Activated CD4-positive, alpha-beta memory T cell treated with anti-CD3 and anti-CD28 coated beads, Interleukin-2, amount 10 ng/mL, durations not matched to agents 7 days and 5 days (primary cell): ENCODE data around the gene MRM1. TPM values are rescaled to one million over a fixed set of nuclear protein-coding genes. Genes with fewer than 3 reads are reported as not detected.

Experiments used
- CTCF ChIA-PET: fragments of 350-600 bp; sonication (Branson Sonifier 250); formaldehyde crosslinking; loops from one replicate; lab custom pipeline; 2021; ENCODE audit warnings: antibody characterized with exemption, inconsistent platforms; lab: Charles Lee
- POLR2A ChIA-PET: fragments of 350-600 bp; sonication (Branson Sonifier 250); formaldehyde crosslinking; loops from one replicate; lab custom pipeline; 2021; ENCODE audit warnings: antibody characterized with exemption; lab: Charles Lee
- DNase-seq: peaks from one replicate; pipeline ENCODE4 v3.0.0-alpha.2; 2020
- H3K27ac Mint-ChIP-seq: one replicate; pipeline ENCODE4 v1.8.0; 2021; ENCODE audit warnings: mild to moderate bottlenecking, mixed read lengths
- H3K27me3 Mint-ChIP-seq: one replicate; pipeline ENCODE4 v1.8.0; 2021; ENCODE audit warnings: mixed read lengths
- H3K36me3 Mint-ChIP-seq: one replicate; pipeline ENCODE4 v1.8.0; 2021; ENCODE audit warnings: low read depth, mixed read lengths
- H3K4me1 Mint-ChIP-seq: one replicate; pipeline ENCODE4 v1.8.0; 2021; ENCODE audit warnings: mixed read lengths
- H3K4me3 Mint-ChIP-seq: one replicate; pipeline ENCODE4 v1.8.0; 2021; ENCODE audit warnings: mild to moderate bottlenecking, mixed read lengths
- H3K9me3 Mint-ChIP-seq: one replicate; pipeline ENCODE4 v1.8.0; 2021; ENCODE audit warnings: mixed read lengths
- total RNA-seq, 2 experiments: library from RNA; stranded (reverse); gene quantifications; one replicate each; pipeline ENCODE4 v1.2.3, GENCODE V29; 2021

Gene MRM1
- total RNA-seq, 2 experiments from 2014 or later, result 7.3 to 8.4 TPM

- H3K9me3 Mint-ChIP-seq, result no peaks in the 10 kb centered on the region
Observed at GRCh38 chr17:36617773-36618172, 16.4 kb downstream of the MRM1 start.

GRCh38 chr17:36623281-36623680, 21.9 kb downstream of the MRM1 start:
- CTCF ChIA-PET, result no interaction called here
- no peaks in the 10 kb centered on the region for H3K36me3 Mint-ChIP-seq
- peaks cover 4% of the 10 kb centered on the region for H3K4me1 Mint-ChIP-seq
- POLR2A ChIA-PET, result no interaction called here
- no peaks in the 10 kb centered on the region for H3K27me3 Mint-ChIP-seq
- DNase-seq, result no peak
- H3K9me3 Mint-ChIP-seq, result no peaks in the 10 kb centered on the region
- no peak overlapping the region for H3K27ac Mint-ChIP-seq
- no peak overlapping the region for H3K4me3 Mint-ChIP-seq

More at GRCh38 chr17:36617773-36618172, 16.4 kb downstream of the MRM1 start:
- CTCF ChIA-PET, result interaction anchor here (1.8 kb wide), 1 partner anchor 15 kb away, joined by 7 read pairs; no protein-coding TSS in a partner anchor
- POLR2A ChIA-PET, result no interaction called here
- DNase-seq, result no peak
- Mint-ChIP-seq H3K4me1 (peaks cover 4% of the 10 kb centered on the region), H3K27ac (no peak overlapping the region), H3K36me3 (no peaks in the 10 kb centered on the region), H3K4me3 (no peak overlapping the region), H3K27me3 (no peaks in the 10 kb centered on the region)

GRCh38 chr17:36625188-36625587, 23.8 kb downstream of the MRM1 start:
- H3K4me1 Mint-ChIP-seq, result peaks cover 4% of the 10 kb centered on the region
- no peaks in the 10 kb centered on the region for H3K36me3 Mint-ChIP-seq
- ChIA-PET CTCF (interaction anchor here (0.7 to 3.4 kb wide), 18 partner anchors 8 to 748 kb away, joined by 3 to 25 read pairs (median 4); partner anchors contain the start of gene MRM1), POLR2A (interaction anchor here (1.7 kb wide), 1 partner anchor 23 kb away, joined by 5 read pairs; the partner anchor contains the start of gene MRM1)
- no peaks in the 10 kb centered on the region for H3K27me3 Mint-ChIP-seq
- DNase-seq, result no peak
- no peaks in the 10 kb centered on the region for H3K9me3 Mint-ChIP-seq
- no peak overlapping the region for H3K4me3 Mint-ChIP-seq
- H3K27ac Mint-ChIP-seq, result no peak overlapping the region

- ChIA-PET CTCF (interaction anchor here (0.9 to 3.8 kb wide), 7 partner anchors 25 to 613 kb away, joined by 3 to 26 read pairs (median 15); partner anchors contain the start of gene MRM1), POLR2A (interaction anchor here (1.7 kb wide), 1 partner anchor 25 kb away, joined by 5 read pairs; the partner anchor contains the start of gene MRM1)
- H3K27me3 Mint-ChIP-seq, result peaks cover 5% of the 10 kb centered on the region
- H3K4me1 Mint-ChIP-seq, result no peaks in the 10 kb centered on the region
- DNase-seq, result no peak
- no peaks in the 10 kb centered on the region for H3K9me3 Mint-ChIP-seq
- no peaks in the 10 kb centered on the region for H3K36me3 Mint-ChIP-seq
- H3K4me3 Mint-ChIP-seq, result no peak overlapping the region
- H3K27ac Mint-ChIP-seq, result no peak overlapping the region
Observed at GRCh38 chr17:36627101-36627500, 25.7 kb downstream of the MRM1 start.

- no peak for DNase-seq
- Mint-ChIP-seq H3K27me3 (peaks cover 11% of the 10 kb centered on the region), H3K4me3 (no peak overlapping the region), H3K9me3 (no peaks in the 10 kb centered on the region), H3K4me1 (no peaks in the 10 kb centered on the region), H3K27ac (no peak overlapping the region), H3K36me3 (no peaks in the 10 kb centered on the region)
- ChIA-PET POLR2A (interaction anchor here (1.0 to 1.3 kb wide), 2 partner anchors 28 to 78 kb away, joined by 3 read pairs; partner anchors contain the start of gene MRM1), CTCF (interaction anchor here (0.6 to 3.8 kb wide), 12 partner anchors 14 to 612 kb away, joined by 3 to 26 read pairs (median 6); partner anchors contain the start of gene MRM1)
Observed at GRCh38 chr17:36628576-36628975, 27.2 kb downstream of the MRM1 start.

GRCh38 chr17:36629252-36629847, 28.0 kb downstream of the MRM1 start:
- H3K9me3 Mint-ChIP-seq, result no peaks in the 10 kb centered on the region
- no peak overlapping the region for H3K27ac Mint-ChIP-seq
- CTCF ChIA-PET, result interaction anchor here (1.0 to 3.8 kb wide), 10 partner anchors 13 to 611 kb away, joined by 3 to 26 read pairs (median 6); partner anchors contain the start of gene MRM1
- no peaks in the 10 kb centered on the region for H3K4me1 Mint-ChIP-seq
- peaks cover 12% of the 10 kb centered on the region for H3K27me3 Mint-ChIP-seq
- DNase-seq, result peak; percentile 81
- no peak overlapping the region for H3K4me3 Mint-ChIP-seq
- POLR2A ChIA-PET, result interaction anchor here (1.0 kb wide), 1 partner anchor 77 kb away, joined by 3 read pairs; no protein-coding TSS in a partner anchor
- H3K36me3 Mint-ChIP-seq, result no peaks in the 10 kb centered on the region

- POLR2A ChIA-PET, result no interaction called here
- no peak overlapping the region for H3K27ac Mint-ChIP-seq
- CTCF ChIA-PET, result interaction anchor here (0.6 to 3.8 kb wide), 4 partner anchors 28 to 610 kb away, joined by 5 to 26 read pairs (median 16); partner anchors contain the start of gene MRM1
- no peak for DNase-seq
- no peaks in the 10 kb centered on the region for H3K4me1 Mint-ChIP-seq
- peaks cover 16% of the 10 kb centered on the region for H3K27me3 Mint-ChIP-seq
- no peaks in the 10 kb centered on the region for H3K36me3 Mint-ChIP-seq
- no peaks in the 10 kb centered on the region for H3K9me3 Mint-ChIP-seq
- no peak overlapping the region for H3K4me3 Mint-ChIP-seq
Observed at GRCh38 chr17:36629970-36630502, 28.7 kb downstream of the MRM1 start.

- DNase-seq, result no peak
- CTCF ChIA-PET, result no interaction called here
- Mint-ChIP-seq H3K4me1 (no peaks in the 10 kb centered on the region), H3K4me3 (no peak overlapping the region), H3K9me3 (no peaks in the 10 kb centered on the region), H3K36me3 (no peaks in the 10 kb centered on the region), H3K27me3 (peaks cover 21% of the 10 kb centered on the region), H3K27ac (no peak overlapping the region)
- POLR2A ChIA-PET, result no interaction called here
Observed at GRCh38 chr17:36631022-36631421, 29.6 kb downstream of the MRM1 start.

GRCh38 chr17:36632916-36633771, 31.8 kb downstream of the MRM1 start:
- H3K27ac Mint-ChIP-seq, result no peak overlapping the region
- no peaks in the 10 kb centered on the region for H3K36me3 Mint-ChIP-seq
- DNase-seq, result no peak
- peaks cover 24% of the 10 kb centered on the region for H3K27me3 Mint-ChIP-seq
- H3K4me3 Mint-ChIP-seq, result no peak overlapping the region
- no peaks in the 10 kb centered on the region for H3K4me1 Mint-ChIP-seq
- POLR2A ChIA-PET, result no interaction called here
- CTCF ChIA-PET, result interaction anchor here (0.9 to 1.7 kb wide), 5 partner anchors 72 to 607 kb away, joined by 3 to 11 read pairs (median 5); no protein-coding TSS in a partner anchor
- H3K9me3 Mint-ChIP-seq, result no peaks in the 10 kb centered on the region

GRCh38 chr17:36640346-36640745, 39.0 kb downstream of the MRM1 start:
- H3K4me3 Mint-ChIP-seq, result no peak overlapping the region
- H3K27ac Mint-ChIP-seq, result no peak overlapping the region
- DNase-seq, result no peak
- no peaks in the 10 kb centered on the region for H3K36me3 Mint-ChIP-seq
- peaks cover 64% of the 10 kb centered on the region for H3K27me3 Mint-ChIP-seq
- H3K9me3 Mint-ChIP-seq, result no peaks in the 10 kb centered on the region
- ChIA-PET POLR2A (no interaction called here), CTCF (no interaction called here)
- H3K4me1 Mint-ChIP-seq, result peaks cover 15% of the 10 kb centered on the region

GRCh38 chr17:36640836-36641235, 39.5 kb downstream of the MRM1 start:
- POLR2A ChIA-PET, result no interaction called here

GRCh38 chr17:36641331-36641876, 40.0 kb downstream of the MRM1 start:
- Mint-ChIP-seq H3K36me3 (no peaks in the 10 kb centered on the region), H3K27me3 (peaks cover 70% of the 10 kb centered on the region), H3K27ac (no peak overlapping the region), H3K9me3 (no peaks in the 10 kb centered on the region), H3K4me3 (no peak overlapping the region), H3K4me1 (peaks cover 15% of the 10 kb centered on the region)
- CTCF ChIA-PET, result interaction anchor here (2.2 kb wide), 1 partner anchor 13 kb away, joined by 7 read pairs; no protein-coding TSS in a partner anchor
- POLR2A ChIA-PET, result no interaction called here
- no peak for DNase-seq

More at GRCh38 chr17:36640836-36641235, 39.5 kb downstream of the MRM1 start:
- CTCF ChIA-PET, result no interaction called here
- peaks cover 15% of the 10 kb centered on the region for H3K4me1 Mint-ChIP-seq
- H3K27ac Mint-ChIP-seq, result no peak overlapping the region
- no peaks in the 10 kb centered on the region for H3K36me3 Mint-ChIP-seq
- DNase-seq, result no peak
- no peaks in the 10 kb centered on the region for H3K9me3 Mint-ChIP-seq
- no peak overlapping the region for H3K4me3 Mint-ChIP-seq
- peaks cover 65% of the 10 kb centered on the region for H3K27me3 Mint-ChIP-seq
